NOMO-1 treated with DMSO at 0.1 percent for 48 hours (cell line): ENCODE results near the gene SLC15A3.

Experiments
- DNase-seq: peaks from one replicate; lab custom pipeline; 2025; ENCODE audit not compliant: unreplicated experiment; lab: John Stamatoyannopoulos, UW

SLC15A3 gene

GRCh38 chr11:60951904-60952741 is at the start of gene SLC15A3:
SLC15A3 (minus strand) TSS chr11:60952176; CDS start chr11:60951551, 625 bp downstream.
- peak; percentile 97 for DNase-seq

- no peak for DNase-seq
Measured at GRCh38 chr11:61000426-61000825, 48.5 kb upstream of the SLC15A3 start.

GRCh38 chr11:60996381-60997138 is 44.6 kb upstream of the SLC15A3 start:
- DNase-seq, result no peak

- DNase-seq, result no peak
Measured at GRCh38 chr11:60995798-60996197, 43.8 kb upstream of the SLC15A3 start.

GRCh38 chr11:60994541-60995080 is 42.6 kb upstream of the SLC15A3 start:
- no peak for DNase-seq

GRCh38 chr11:60993615-60994014 is 41.6 kb upstream of the SLC15A3 start:
- DNase-seq, result no peak

- no peak for DNase-seq
Measured at GRCh38 chr11:60992842-60993409, 41.0 kb upstream of the SLC15A3 start.

- no peak for DNase-seq
Measured at GRCh38 chr11:60991457-60991856, 39.5 kb upstream of the SLC15A3 start.

- DNase-seq, result no peak
Measured at GRCh38 chr11:60989093-60989650, 37.2 kb upstream of the SLC15A3 start.

GRCh38 chr11:60988658-60989057 is 36.7 kb upstream of the SLC15A3 start:
- no peak for DNase-seq

- DNase-seq, result no peak
Measured at GRCh38 chr11:60987577-60988277, 35.8 kb upstream of the SLC15A3 start.

GRCh38 chr11:60985991-60986915 is 34.3 kb upstream of the SLC15A3 start:
- DNase-seq, result peak; percentile 24

GRCh38 chr11:60985501-60985900 is 33.5 kb upstream of the SLC15A3 start:
- DNase-seq, result no peak

GRCh38 chr11:60984636-60985035 is 32.7 kb upstream of the SLC15A3 start:
- DNase-seq, result no peak

GRCh38 chr11:60984149-60984548 is 32.2 kb upstream of the SLC15A3 start:
- DNase-seq, result no peak

- no peak for DNase-seq
Measured at GRCh38 chr11:60982184-60982583, 30.2 kb upstream of the SLC15A3 start.

GRCh38 chr11:60981515-60981914 is 29.5 kb upstream of the SLC15A3 start:
- DNase-seq, result no peak

- no peak for DNase-seq
Measured at GRCh38 chr11:60978546-60979380, 26.8 kb upstream of the SLC15A3 start.

- no peak for DNase-seq
Measured at GRCh38 chr11:60977836-60978235, 25.9 kb upstream of the SLC15A3 start.
